Gastroesophageal sphincter (tissue), 4 donors: ENCODE measurements around the gene XPOT. TPM values are rescaled to one million over a fixed set of nuclear protein-coding genes. Genes with fewer than 3 reads are reported as not detected.

Source experiments
- ATAC-seq: fragments of 150-250 bp; one replicate; pipeline ENCODE4 v1.9.1; 2016; ENCODE audit warnings: mild to moderate bottlenecking, moderate library complexity
- H3K27ac ChIP-seq, 4 donors: fragments of 200-600 bp; sonication (generic) in 3 of 4; 1 replicate in 3 of 4; 2 replicates in 1 of 4; pipeline ENCODE4 v1.5.1; 2016 to 2019
- H3K27me3 ChIP-seq: fragments of 200-600 bp; sonication (generic); one replicate; pipeline ENCODE4 v1.5.1; 2019
- H3K36me3 ChIP-seq, 2 donors: fragments of 200-600 bp; sonication (generic); one replicate each; pipeline ENCODE4 v1.5.1; 2019; ENCODE audit warnings: control low read depth in 1 of 2
- H3K4me1 ChIP-seq, 3 donors: fragments of 200-600 bp; sonication (generic); 1 replicate in 2 of 3; 2 replicates in 1 of 3; pipeline ENCODE4 v1.5.1; 2016 to 2019; ENCODE audit warnings: control low read depth in 2 of 3
- H3K4me3 ChIP-seq, 2 donors: fragments of 200-600 bp; sonication (generic); one replicate each; pipeline ENCODE4 v1.5.1; 2019; ENCODE audit warnings: mild to moderate bottlenecking in 1 of 2, moderate library complexity in 1 of 2
- H3K9me3 ChIP-seq, 3 donors: fragments of 200-600 bp; sonication (generic); one replicate each; pipeline ENCODE4 v1.5.1; 2017 to 2019; ENCODE audit warnings: control low read depth in 2 of 3
- CTCF ChIP-seq, 4 experiments: fragments of 200-600 bp in 2 of 4; fragments of 450-650 bp in 2 of 4; sonication (generic) in 1 of 4; IDR thresholded peaks; one replicate each; pipeline ENCODE4 v1.5.1; 2017 to 2019; ENCODE audit warnings: antibody characterized with exemption in 4 of 4, mild to moderate bottlenecking in 2 of 4, moderate library complexity in 2 of 4
- EP300 ChIP-seq: sonication (generic); formaldehyde crosslinking; IDR thresholded peaks from one replicate; pipeline ENCODE4 v1.6.1; 2017; ENCODE audit warnings: antibody characterized with exemption, mild to moderate bottlenecking
- POLR2A ChIP-seq, 2 donors: fragments of 450-650 bp; IDR thresholded peaks; one replicate each; pipeline ENCODE4 v1.6.1; 2017; ENCODE audit warnings: antibody characterized with exemption in 2 of 2, mild to moderate bottlenecking in 2 of 2, moderate library complexity in 1 of 2
- POLR2AphosphoS5 ChIP-seq: sonication (generic); formaldehyde crosslinking; IDR thresholded peaks from one replicate; pipeline ENCODE4 v1.6.1; 2017; ENCODE audit warnings: antibody characterized with exemption
- WGBS, 2 donors: methylation state at CpG; one replicate each; pipeline ENCODE4 v1.1.5; 2018; ENCODE audit warnings: low coverage in 1 of 2; 5-methylcytosine and 5-hydroxymethylcytosine counted together
- total RNA-seq, 4 donors: library from RNA; depleted of rRNA; stranded (reverse); fragments of >200 nt; gene quantifications; one replicate each; pipeline ENCODE4 v1.1.0, GENCODE V29; 2016

Gene XPOT
- total RNA-seq, 4 donors from 2014 or later = 26.4 to 37.2 (median 32.5) TPM

GRCh38 chr12:64470495-64470894, 66.3 kb downstream of the XPOT start:
- no peaks in the 10 kb centered on the region for H3K27me3 ChIP-seq
- no peaks in the 10 kb centered on the region for H3K9me3 ChIP-seq
- H3K27ac ChIP-seq = no peak overlapping the region
- TF ChIP-seq POLR2A (IDR thresholded peaks at IDR 0.05) = no peak
- TF ChIP-seq EP300 = no peak
- TF ChIP-seq POLR2AphosphoS5 = no peak
- no peak for TF ChIP-seq CTCF (IDR thresholded peaks at IDR 0.05)
- H3K36me3 ChIP-seq = peaks cover 11 to 92% of the 10 kb centered on the region in 2 donors
- H3K4me1 ChIP-seq = no peaks in the 10 kb centered on the region
- no peak for ATAC-seq
- H3K4me3 ChIP-seq = no peak overlapping the region
- WGBS, 2 donors = 87 to 90% methylated on average over 2 of the region's 2 CpGs

GRCh38 chr12:64473176-64473575, 69.0 kb downstream of the XPOT start:
- Histone ChIP-seq H3K4me3 (no peak overlapping the region), H3K9me3 (peaks cover 0 to 8% (median 0%) of the 10 kb centered on the region in 3 donors), H3K36me3 (peaks cover 3 to 84% of the 10 kb centered on the region in 2 donors), H3K4me1 (no peaks in the 10 kb centered on the region), H3K27ac (no peak overlapping the region), H3K27me3 (no peaks in the 10 kb centered on the region)
- no peak for TF ChIP-seq POLR2AphosphoS5
- ATAC-seq = no peak
- WGBS, 2 donors = 86 to 94% methylated on average over 2 of the region's 2 CpGs

GRCh38 chr12:64475518-64475917, 71.3 kb downstream of the XPOT start:
- WGBS, 2 donors = 98% methylated on average over 4 of the region's 4 CpGs
- Histone ChIP-seq H3K9me3 (peaks cover 0 to 8% (median 0%) of the 10 kb centered on the region in 3 donors), H3K4me1 (no peaks in the 10 kb centered on the region), H3K27ac (no peak overlapping the region), H3K4me3 (no peak overlapping the region), H3K27me3 (no peaks in the 10 kb centered on the region), H3K36me3 (peaks cover 3 to 69% of the 10 kb centered on the region in 2 donors)
- no peak for ATAC-seq
- TF ChIP-seq EP300 (no peak), POLR2AphosphoS5 (no peak), CTCF (IDR thresholded peaks at IDR 0.05) (no peak), POLR2A (IDR thresholded peaks at IDR 0.05) (no peak)

- Histone ChIP-seq H3K27ac (no peak overlapping the region), H3K27me3 (no peaks in the 10 kb centered on the region), H3K36me3 (peaks cover 0 to 69% of the 10 kb centered on the region in 2 donors), H3K9me3 (peaks cover 0 to 8% (median 0%) of the 10 kb centered on the region in 3 donors), H3K4me3 (no peak overlapping the region), H3K4me1 (no peaks in the 10 kb centered on the region)
- WGBS, 2 donors = 100% methylated on average over 2 of the region's 2 CpGs
- ATAC-seq = no peak
- TF ChIP-seq CTCF (IDR thresholded peaks at IDR 0.05) (no peak), EP300 (no peak), POLR2AphosphoS5 (no peak), POLR2A (IDR thresholded peaks at IDR 0.05) (no peak)
Measured at GRCh38 chr12:64476844-64477243, 72.7 kb downstream of the XPOT start.

- H3K4me3 ChIP-seq = no peak overlapping the region
- H3K27me3 ChIP-seq = no peaks in the 10 kb centered on the region
- peaks cover 0 to 71% of the 10 kb centered on the region in 2 donors for H3K36me3 ChIP-seq
- peaks cover 0 to 8% (median 0%) of the 10 kb centered on the region in 3 donors for H3K9me3 ChIP-seq
- H3K27ac ChIP-seq = no peak overlapping the region
- no peak for ATAC-seq
- no peaks in the 10 kb centered on the region for H3K4me1 ChIP-seq
- TF ChIP-seq POLR2A (IDR thresholded peaks at IDR 0.05) (no peak), POLR2AphosphoS5 (no peak), EP300 (no peak), CTCF (IDR thresholded peaks at IDR 0.05) (no peak)
Measured at GRCh38 chr12:64478661-64479060, 74.5 kb downstream of the XPOT start.
